Prostate gland (tissue), 2 donors: Measurements from ENCODE around the gene PALD1.

ENCODE experiments used
- POLR2AphosphoS5 ChIP-seq: sonication (generic); formaldehyde crosslinking; IDR thresholded peaks from one replicate; pipeline ENCODE4 v1.6.1; 2017; ENCODE audit warnings: antibody characterized with exemption
- TF ChIP-seq, protein P1 (sequence below), 4 experiments: fragments of 200-600 bp in 2 of 4; fragments of 450-650 bp in 2 of 4; sonication (generic) in 2 of 4; IDR thresholded peaks; 1 replicate in 3 of 4; 2 replicates in 1 of 4; pipeline ENCODE4 v1.5.1; 2016 to 2019; ENCODE audit warnings: antibody characterized with exemption in 4 of 4, mild to moderate bottlenecking in 2 of 4, moderate library complexity in 2 of 4

DNA sequence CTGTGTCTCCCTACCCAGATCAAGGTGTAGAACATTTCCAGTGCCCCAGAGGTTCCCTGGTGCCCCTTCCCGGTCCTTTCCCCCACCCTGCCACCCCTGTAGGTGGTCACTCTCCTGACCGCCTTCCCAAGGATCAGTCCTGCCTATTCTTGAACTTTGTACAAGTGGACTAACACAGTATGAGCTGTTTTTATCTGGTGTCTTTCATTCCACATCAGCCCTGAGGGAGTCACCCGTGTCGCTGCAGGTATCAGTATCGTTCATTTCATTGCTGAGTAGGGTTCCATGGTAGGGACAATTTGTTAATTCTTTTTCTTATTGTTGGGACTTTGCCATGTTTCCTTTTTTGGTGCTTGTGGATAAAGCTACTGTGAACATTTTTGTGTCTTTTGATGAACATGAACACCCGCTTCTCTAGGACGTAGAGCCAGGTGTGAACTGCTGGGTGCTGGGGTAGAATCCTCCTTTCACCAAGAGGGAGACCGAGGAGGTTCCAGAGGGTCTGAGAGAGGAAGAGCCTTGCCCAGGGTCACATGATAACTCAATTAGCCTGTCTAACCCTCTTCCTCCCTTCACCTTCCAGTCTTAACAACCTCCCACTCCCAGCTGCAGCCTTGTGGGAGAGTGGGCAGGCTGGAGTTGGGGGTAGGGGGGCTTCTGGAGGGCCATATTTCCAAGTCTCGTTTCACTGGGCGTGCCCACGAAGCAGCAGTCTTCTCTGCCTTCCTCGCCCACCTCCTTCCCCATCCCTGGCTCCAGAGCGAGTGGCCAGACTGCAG lies 18.0 kb downstream of the PALD1 start:
- no peak for TF ChIP-seq POLR2AphosphoS5
- TF ChIP-seq, protein P1, sequence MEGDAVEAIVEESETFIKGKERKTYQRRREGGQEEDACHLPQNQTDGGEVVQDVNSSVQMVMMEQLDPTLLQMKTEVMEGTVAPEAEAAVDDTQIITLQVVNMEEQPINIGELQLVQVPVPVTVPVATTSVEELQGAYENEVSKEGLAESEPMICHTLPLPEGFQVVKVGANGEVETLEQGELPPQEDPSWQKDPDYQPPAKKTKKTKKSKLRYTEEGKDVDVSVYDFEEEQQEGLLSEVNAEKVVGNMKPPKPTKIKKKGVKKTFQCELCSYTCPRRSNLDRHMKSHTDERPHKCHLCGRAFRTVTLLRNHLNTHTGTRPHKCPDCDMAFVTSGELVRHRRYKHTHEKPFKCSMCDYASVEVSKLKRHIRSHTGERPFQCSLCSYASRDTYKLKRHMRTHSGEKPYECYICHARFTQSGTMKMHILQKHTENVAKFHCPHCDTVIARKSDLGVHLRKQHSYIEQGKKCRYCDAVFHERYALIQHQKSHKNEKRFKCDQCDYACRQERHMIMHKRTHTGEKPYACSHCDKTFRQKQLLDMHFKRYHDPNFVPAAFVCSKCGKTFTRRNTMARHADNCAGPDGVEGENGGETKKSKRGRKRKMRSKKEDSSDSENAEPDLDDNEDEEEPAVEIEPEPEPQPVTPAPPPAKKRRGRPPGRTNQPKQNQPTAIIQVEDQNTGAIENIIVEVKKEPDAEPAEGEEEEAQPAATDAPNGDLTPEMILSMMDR (IDR thresholded peaks at IDR 0.05) = no peak
